PC-9 (cell line): ENCODE data around the gene NOTO.

ENCODE experiments used
- CTCF ChIP-seq: fragments of 200-600 bp; sonication (generic); conservative IDR thresholded peaks from 2 replicates; pipeline ENCODE4 v1.6.1; 2017; ENCODE audit warnings: mixed run types, antibody characterized with exemption, mild to moderate bottlenecking, moderate library complexity
- EZH2 ChIP-seq: fragments of 200-600 bp; sonication (generic); IDR thresholded peaks from 2 replicates; pipeline ENCODE4 v1.8.0; 2017; ENCODE audit warnings: antibody characterized with exemption, low read depth

DNA sequence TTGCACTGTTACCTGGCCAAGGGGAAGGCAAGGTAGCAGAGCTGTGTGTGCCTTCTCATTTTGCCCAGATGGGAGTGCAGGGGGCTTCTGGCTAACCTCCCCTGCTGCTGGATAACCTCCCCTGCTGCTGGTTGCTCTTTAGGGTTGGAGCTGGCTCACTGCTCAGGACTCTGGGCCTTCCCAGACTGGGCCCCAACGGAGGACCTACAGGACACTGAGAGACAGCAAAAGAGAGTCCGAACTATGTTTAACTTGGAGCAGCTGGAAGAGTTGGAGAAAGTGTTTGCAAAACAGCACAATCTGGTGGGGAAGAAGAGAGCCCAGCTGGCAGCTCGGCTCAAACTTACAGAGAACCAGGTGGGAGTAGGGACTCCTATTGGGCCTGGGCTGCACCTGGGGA lies 5.9 kb downstream of the NOTO start:
- no peak for TF ChIP-seq CTCF
- no peak for TF ChIP-seq EZH2
